GM19351 (cell line): ENCODE results near the gene DPYD.
A peak's percentile ranks its signal among the peaks of the same experiment; 100 is the strongest.
"Not testable (repeated sequence)": the region's sequence is repeated elsewhere in the genome, so short reads cannot be mapped to it uniquely, and the experiment has no call there.

Experiments used
- ATAC-seq: cut with Tn5 transposase; IDR thresholded peaks from one replicate; pipeline ENCODE4 v1.9.1; 2021; ENCODE audit warnings: mild to moderate bottlenecking, moderate library complexity; ENCODE audit not compliant: unreplicated experiment

The DPYD gene

GRCh38 chr1:97379387-97380075 lies 541.3 kb downstream of the DPYD start:
- ATAC-seq = no peak

DNA sequence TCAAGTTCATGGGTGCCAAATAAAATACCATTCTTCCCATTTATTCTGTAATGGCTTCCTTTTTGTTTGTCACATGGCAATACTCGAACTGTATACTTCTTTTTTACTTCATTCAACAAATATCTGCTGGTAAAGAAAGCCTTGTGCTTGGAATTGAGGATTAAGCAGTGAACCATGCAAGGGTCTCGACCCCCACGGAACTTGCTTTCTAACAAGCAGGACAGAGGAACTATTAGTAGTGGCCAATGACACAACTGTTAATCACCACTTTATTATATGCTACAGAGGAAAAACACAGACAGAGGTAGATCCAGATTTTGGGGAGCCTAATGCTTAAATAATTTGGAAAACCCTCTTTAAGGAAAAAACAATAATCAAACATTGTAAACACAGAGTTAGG lies 542.2 kb downstream of the DPYD start:
- ATAC-seq = no peak

- ATAC-seq = no peak
Observed at GRCh38 chr1:97377432-97378034, 543.3 kb downstream of the DPYD start.

DNA sequence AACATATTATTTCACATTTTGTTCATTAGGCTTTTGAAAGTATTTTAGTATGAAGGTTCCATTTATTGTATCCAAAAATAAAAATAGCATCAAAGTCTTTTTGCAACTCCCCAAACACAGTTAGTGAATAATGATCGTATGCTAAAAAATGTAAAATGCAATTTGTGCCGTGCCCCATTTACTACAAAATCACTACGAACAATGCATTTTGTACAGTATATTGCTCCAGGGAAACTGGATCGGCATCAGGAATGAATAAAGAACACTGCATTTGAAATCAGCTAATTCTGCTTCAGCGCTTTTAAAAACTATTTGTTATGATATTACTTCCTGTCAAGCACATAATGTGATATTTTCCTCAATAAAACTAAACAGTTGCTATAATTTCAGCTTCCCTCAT lies 547.8 kb downstream of the DPYD start:
- no peak for ATAC-seq

DNA sequence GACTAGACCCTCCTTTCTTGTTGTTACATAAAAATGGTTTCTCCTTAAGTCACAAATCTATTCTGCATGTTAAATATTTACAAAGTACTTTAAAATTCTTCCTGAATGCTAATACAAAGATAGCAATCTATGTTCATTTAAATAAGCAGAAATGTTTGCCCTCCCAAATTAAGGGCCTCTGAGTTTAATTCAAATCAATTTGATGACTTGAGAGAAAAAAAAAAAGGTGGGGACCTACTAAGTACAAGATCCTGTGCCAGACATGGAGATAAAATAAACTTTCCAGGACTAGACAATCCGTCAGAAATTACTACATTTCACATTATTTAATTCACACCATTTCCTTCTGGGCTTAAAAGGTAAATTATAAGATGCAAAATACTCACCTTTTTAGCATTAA lies 548.3 kb downstream of the DPYD start:
- no peak for ATAC-seq

GRCh38 chr1:97368296-97368695 lies 552.5 kb downstream of the DPYD start:
- no peak for ATAC-seq

GRCh38 chr1:97366984-97367383 lies 553.9 kb downstream of the DPYD start:
- ATAC-seq = no peak

- ATAC-seq = no peak
Observed at GRCh38 chr1:97365026-97365425, 555.8 kb downstream of the DPYD start.

DNA sequence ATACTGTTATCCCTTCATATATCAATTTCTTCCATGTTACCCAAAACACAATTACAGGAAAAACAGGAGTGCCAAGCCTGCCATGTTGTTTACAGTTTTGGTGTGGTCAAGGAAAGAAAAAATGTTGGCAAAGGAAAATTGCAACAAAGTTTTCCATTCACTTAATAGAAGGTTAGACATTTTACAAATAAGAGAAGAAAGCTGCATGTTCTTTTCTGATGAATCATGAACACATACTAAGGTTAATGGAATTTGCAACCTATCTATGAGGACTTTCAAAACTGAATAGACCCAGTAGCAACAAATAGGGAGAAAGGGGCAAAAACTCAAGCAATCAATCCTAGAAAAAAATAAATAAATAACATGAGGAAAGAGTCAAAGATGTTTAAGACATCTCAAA lies 556.7 kb downstream of the DPYD start:
- ATAC-seq = no peak

DNA sequence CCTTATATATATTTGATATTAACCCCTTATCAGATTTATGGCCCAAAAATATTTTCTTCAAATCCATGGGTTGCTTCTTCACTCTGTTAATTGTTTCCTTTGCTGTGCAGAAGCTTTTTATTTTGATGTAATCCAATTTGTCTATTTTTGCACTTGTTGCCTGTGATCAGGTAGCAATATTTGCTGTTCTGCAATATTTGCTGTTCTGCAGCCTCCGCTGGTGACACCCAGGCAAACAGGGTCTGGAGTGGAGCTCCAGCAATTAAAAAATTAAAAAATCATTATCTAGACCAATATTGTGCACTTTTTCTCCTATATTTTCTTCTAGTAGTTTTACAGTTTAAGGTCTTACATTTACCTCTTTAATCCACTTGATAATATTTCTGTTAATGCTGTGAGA lies 564.5 kb downstream of the DPYD start:
- ATAC-seq = no peak

DNA sequence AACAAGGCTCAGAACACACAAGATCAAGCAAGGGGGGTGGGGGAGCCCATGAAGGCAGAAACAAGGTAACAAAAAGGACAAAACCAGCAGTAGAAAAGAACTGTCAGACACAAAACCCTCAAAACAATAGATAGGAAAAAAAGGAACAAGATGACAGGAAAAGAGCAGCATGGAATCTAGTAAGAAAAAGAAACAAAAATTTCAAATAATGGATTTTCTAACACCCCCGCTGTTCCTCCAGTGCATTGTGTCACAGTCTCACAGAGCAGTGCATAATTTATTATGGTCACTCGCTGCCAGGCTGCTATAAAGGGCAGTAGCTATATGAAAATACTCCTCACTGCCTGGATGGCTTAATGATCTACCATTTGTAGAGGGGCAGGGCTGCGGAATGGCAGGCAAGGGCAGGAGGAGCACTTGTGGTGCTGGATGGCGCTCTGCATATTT lies 567.9 kb downstream of the DPYD start:
- ATAC-seq = no peak

DNA sequence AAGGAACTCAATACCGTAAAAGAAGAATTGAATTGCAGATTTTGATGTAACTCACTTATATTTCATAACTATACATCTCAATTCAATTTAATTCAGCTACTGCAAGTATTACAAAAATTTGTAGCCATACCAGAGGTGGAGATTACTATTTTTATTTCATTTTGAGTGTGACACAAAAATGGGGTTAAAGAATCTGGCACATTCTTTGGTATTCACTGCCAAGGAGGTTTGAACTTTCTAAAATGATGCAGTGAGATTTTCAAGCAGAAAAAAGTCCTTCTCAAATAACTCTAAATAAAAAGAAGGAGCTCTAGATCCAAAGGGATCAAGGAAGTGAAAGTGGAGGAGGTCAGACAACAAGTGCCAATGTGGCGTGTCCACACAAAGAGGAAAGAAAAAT lies 569.0 kb downstream of the DPYD start:
- ATAC-seq = no peak

DNA sequence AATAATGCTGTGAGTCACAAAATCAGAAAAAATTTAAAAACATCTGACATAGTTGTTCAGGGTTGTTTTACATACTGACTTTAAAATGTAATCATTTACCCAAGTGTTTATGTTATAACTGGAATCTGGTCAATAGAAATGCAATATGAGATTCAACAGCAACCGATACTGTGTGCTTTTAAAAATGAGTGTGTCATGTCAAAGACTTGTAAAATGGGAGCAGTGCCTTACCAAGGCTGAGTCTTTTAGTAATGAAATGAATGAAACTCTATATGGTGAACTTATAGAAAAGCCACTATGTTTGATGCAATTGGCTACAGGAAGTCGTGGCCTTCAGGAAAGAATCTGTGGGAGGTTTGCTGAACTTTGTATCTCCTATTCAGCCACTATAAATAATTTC lies 570.2 kb downstream of the DPYD start:
- ATAC-seq = no peak

DNA sequence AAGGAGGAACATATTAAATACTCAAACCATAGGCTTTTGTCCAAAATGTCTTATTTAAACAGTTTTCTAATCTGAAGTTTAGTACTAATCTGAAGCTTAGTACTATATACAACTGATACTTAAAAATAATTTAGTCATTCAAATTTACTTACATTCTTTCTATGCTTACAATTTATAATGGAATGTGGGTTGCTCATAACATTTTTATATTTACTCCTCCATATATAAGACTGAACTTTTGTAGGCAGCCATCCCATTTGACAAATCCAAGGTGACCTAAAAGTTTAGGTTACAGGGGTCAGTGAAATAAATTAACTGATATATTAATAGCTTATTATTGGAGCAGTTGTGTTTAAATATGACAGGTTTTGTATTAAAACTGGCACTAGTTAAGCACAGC lies 570.6 kb downstream of the DPYD start:
- ATAC-seq = no peak

DNA sequence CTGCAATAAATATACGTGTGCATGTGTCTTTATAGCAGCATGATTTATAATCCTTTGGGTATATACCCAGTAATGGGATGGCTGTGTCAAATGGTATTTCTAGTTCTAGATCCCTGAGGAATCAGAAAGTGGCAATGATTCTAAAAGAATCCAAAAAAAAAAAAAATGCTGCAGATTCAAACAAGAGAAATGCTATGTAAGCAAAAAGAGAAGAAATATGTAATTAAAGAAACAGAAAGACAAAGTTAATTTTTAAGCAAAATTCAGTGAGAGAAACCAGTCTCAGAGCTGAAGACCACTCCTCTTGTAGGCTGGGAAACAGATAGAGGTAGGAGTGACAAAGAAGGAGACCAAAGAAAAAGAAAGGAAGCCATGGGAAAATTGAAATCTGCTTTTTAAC lies 571.0 kb downstream of the DPYD start:
- ATAC-seq = not testable (repeated sequence)

DNA sequence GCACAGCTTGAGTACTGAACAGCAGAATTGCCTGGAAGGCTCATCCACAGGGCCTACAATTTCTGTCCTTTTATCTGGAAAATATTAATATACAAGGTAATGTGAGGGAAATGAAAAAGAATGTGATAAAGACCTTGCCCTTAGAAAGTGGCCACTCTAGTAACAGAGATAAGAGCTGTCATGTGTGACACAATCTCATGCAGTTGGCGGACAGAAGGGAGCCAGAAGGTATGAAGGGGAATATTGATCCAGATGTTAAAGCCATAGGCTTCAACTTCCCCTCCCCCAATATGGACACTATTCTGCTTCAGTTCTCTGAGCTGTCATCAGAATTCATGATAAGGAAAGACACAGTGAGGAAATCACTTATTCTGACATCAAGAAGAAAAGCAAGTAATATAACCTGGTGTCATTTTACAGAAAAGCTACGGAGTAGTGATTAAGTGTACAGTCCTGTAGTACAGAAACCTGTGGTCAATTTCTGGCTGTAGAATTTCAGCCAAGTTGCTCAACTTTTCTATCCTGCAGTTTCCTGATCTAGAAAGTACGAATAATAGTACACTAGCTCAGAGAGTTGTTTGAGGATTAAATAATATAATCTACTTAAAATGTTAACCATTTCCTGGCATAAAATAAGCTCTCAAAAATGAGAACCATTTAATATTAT lies 572.1 kb downstream of the DPYD start:
- ATAC-seq = no peak

DNA sequence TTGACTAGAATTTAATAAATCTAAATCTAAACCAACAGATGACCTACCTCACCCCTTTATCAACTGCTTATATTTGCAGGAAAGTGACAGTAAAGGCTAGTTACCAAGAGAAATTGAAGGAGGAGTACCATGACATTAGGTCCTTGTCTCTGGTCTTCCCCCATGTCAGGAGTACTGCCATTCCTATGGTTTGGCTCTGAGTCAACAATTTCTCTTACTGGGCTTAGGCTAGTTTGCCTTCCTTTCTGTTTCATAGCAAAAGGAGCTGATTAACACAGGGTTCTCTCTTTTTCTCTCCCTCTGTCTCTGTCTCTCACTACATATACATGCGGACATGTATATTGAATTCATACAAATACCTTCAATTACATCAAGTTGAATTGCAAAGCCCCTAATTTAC lies 579.9 kb downstream of the DPYD start:
- ATAC-seq = no peak

DNA sequence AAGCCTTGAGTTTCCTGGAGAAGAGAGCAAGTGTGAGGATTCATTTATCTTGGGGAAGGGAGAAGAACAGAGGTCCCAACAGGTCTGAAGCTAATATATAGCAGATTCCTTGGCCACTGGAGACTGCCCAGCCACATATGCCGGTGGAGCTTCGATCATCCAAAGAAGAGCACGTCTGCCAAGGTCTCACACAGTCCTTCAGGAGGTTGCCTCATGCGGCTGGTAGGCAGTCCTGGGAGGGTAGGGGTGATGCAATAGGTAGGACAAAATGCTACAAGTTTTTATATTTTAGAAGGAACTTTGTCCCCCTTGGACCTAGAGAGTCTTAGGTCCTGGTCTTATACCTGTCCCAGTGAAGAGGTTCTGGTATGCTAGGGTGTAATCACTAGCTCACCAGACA lies 582.5 kb downstream of the DPYD start:
- no peak for ATAC-seq

- no peak for ATAC-seq
Observed at GRCh38 chr1:97337250-97338030, 583.4 kb downstream of the DPYD start.

DNA sequence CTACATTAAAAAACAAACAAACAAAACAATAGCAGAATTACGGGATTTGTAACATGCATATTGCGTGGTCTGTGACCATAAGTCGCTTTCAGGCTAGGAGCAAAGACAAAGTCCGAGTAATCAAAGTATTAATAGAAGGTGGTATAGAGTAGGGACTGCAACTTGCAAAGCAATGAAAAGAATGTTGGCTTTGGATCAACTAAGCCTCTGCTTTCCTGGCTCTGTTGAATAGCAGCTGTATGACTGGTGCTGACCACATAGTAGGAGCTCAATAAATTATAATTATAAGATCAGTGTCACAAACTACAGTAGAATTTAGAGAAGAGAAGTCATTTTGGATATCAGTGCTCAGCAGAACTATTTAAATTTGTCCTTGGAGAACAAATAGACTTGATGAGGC lies 586.4 kb downstream of the DPYD start:
- no peak for ATAC-seq

GRCh38 chr1:97332716-97333115 lies 588.1 kb downstream of the DPYD start:
- ATAC-seq = no peak

DNA sequence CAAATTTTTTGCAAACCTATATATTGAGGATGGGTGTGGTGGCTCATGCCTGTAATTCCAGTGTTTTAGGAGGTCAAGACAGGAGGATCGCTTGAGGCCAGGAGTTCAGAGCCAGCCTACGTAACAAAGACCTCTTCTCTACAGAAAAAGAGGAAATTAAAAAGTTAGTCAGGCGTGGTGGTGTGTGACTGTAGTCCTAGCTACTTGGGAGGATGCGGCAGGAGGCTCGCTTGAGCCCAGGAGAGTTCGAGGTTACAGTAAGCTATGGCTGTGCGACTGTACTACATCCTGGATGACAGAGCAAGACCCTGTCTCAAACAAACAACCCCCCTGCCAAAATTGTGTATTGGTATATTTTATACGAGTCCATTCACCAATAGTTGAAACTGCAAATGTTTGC lies 589.7 kb downstream of the DPYD start:
- peak; percentile 70 for ATAC-seq
